Stimulated activated CD8-positive, alpha-beta memory T cell treated with anti-CD3 and anti-CD28 coated beads, Interleukin-7, amount 100 ng/mL, for 1 hour (primary cell): ENCODE measurements around the gene PIK3CB.
"Not testable (repeated sequence)": the region's sequence is repeated elsewhere in the genome, so short reads cannot be mapped to it uniquely, and the experiment has no call there.

Experiments used
- DNase-seq, 2 donors: peaks; one replicate each; pipeline ENCODE4 v3.0.0-alpha.2; 2020; ENCODE audit warnings: low read depth in 2 of 2

Gene PIK3CB

GRCh38 chr3:138806376-138807080 lies 28.2 kb downstream of the PIK3CB start:
- no peak for DNase-seq

DNA sequence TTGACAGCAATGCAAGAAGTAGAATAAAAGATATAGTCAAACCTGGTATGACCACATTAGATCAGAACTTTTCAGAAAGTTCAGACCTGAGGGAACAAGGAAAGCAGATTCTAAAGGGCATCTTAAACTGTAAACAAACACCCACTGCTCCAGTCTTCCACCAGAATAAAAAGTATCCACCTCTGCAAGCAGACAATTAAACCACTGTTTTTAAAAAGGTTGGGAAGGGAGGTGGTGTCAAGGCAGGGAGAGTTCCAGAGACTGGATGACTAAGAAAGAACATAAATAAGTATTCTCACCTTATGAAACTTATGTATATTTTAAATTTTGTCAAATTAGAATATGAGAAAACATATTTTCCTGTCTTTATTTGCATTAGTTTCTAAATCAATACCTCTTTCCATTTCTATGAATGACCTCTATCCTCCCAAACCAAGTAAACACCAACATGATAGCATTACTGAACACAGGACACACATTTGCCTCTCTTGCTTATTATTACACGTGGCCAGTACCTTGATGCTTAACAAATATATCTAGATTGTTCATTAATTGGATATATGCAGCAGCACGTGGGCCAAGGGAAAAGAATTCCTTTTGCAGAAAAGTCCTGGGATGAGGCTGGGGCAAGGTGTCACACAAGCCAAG lies 31.6 kb downstream of the PIK3CB start:
- no peak for DNase-seq

DNA sequence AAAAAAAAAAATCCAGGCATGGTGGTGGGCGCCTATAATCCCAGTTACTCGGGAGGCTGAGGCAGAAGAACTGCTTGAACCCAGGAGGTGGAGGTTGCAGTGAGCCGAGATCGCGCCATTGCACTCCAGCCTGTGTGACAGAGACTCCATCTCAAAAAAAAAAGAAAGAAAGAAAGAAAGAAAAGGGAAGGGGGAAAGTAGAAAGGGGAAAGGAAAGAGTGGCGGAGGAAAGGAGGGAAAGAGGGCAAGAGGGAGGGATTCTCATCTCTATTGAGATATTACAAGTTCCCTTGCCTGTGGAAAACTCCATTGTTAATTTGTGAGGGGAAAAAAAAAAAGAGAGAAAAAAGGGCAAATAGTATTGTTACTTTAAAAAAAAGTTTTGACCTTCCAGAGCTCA lies 32.5 kb downstream of the PIK3CB start:
- not testable (repeated sequence) for DNase-seq

DNA sequence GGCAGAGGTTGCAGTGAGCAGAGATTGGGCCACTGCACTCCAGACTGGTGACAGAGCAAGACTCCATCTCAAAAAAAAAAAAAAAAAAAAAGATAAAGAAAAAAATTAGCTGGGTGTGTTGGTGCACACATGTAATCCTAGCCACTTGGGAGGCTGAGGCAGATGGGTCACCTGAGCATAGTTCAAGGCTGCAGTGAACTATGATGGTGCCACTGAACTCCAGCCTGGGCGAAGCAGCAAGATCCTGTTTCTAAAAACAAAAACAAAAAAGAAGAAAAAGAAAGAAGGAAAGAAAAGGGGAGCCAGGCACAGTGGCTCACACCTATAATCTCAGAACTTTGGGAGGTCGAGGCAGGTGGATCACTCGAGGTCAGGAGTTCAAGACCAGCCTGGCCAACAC lies 32.9 kb downstream of the PIK3CB start:
- no peak for DNase-seq

GRCh38 chr3:138800248-138800647 lies 34.5 kb downstream of the PIK3CB start:
- no peak for DNase-seq

GRCh38 chr3:138799822-138800221 lies 34.9 kb downstream of the PIK3CB start:
- DNase-seq = no peak

- DNase-seq = no peak
These were observed 37.2 kb downstream of the PIK3CB start for GRCh38 chr3:138797508-138798038.

DNA sequence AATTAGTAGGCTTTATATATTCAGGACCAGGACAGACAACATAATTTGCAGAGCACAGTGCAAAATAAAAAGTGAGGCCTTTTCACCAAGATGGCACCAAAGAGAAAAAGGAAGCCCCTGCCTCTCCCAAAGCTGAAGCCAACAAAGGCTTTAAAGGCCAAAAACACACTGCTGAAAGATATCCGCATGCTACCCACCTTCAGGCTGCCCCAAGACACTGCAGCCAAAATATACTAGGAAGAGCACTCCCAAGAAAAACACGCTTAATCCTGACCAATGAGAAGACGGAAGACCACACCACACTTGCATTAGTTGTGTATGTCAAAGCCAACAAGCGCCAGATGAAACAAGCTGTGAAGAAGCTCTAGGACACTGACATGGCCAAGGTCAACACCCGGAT lies 38.0 kb downstream of the PIK3CB start:
- no peak for DNase-seq

- DNase-seq = no peak
These were observed 47.9 kb downstream of the PIK3CB start for GRCh38 chr3:138786788-138787271.

- no peak for DNase-seq
These were observed 48.8 kb downstream of the PIK3CB start for GRCh38 chr3:138785951-138786350.

DNA sequence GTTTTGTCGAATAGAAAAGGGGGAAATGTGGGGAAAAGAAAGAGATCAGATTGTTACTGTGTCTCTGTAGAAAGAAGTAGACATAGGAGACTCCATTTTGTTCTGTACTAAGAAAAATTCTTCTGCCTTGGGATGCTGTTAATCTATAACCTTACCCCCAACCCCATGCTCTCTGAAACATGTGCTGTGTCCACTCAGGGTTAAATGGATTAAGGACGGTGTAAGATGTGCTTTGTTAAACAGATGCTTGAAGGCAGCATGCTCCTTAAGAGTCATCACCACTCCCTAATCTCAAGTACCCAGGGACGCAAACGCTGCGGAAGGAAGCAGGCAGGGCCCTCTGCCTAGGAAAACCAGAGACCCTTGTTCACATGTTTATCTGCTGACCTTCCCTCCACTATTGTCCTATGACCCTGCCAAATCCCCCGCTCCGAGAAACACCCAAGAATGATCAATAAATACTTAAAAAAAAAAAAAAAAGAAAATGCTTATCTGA lies 49.3 kb downstream of the PIK3CB start:
- not testable (repeated sequence) for DNase-seq

- DNase-seq = no peak
These were observed 52.0 kb downstream of the PIK3CB start for GRCh38 chr3:138782755-138783154.

DNA sequence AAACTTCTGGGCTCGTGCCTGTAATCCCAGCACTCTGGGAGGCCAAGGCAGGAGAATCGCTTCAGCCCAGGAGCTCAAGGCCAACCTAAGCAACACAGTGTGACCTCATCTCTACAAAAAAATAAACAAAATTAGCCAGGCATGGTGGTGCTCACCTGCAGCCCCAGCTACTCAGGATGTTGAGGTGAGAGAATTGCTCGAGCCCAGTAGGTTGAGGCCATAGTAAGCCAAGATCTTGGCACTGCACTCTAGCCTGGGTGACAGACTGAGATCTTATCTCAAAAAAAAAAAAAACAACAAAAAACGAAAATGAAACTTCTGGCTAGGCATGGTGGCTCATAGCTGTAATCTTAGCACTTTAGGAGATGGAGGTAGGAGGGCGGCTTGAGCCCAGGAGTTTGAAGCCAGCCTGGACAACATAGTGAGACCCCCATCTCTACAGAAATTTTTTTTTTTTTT lies 53.7 kb downstream of the PIK3CB start:
- DNase-seq = peak; percentile 4 to 5

GRCh38 chr3:138778643-138779042 lies 56.1 kb downstream of the PIK3CB start:
- no peak for DNase-seq

DNA sequence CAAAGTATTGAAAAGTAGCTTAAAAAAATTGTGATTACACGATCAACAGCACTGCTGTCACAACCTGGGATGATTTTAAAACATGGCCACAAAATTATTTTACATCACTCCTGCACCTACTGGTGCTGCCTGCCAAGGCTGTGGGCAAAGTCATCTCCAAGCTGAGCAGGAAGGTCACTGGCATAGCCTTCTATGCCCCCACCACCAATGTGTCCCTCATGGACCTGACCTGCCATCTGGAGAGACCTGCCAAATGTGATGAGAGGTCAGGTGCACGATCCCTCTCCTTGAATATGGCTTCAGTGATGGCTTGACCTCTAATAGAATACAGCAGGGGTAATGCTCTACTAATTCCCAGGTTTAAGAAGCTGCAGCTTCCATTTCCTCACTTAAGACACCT lies 57.8 kb downstream of the PIK3CB start:
- DNase-seq = no peak

DNA sequence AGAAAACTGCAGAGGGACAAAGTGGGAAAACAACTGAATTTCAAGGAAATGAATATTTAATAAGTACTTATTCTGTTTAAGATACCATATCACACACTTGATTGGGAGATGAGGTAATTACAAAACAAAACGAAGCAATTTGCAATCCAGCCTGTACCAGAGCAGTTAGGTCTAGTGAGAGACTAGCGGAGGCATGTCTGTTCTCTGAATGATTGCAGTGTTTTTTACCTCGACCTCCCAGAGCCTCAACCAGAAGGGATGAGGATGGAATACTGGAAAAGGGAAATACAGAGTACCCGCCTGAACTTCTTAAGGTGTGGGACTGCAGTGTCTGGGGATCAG lies 59.5 kb downstream of the PIK3CB start:
- no peak for DNase-seq

- DNase-seq = no peak
These were observed 60.0 kb downstream of the PIK3CB start for GRCh38 chr3:138774529-138775253.

DNA sequence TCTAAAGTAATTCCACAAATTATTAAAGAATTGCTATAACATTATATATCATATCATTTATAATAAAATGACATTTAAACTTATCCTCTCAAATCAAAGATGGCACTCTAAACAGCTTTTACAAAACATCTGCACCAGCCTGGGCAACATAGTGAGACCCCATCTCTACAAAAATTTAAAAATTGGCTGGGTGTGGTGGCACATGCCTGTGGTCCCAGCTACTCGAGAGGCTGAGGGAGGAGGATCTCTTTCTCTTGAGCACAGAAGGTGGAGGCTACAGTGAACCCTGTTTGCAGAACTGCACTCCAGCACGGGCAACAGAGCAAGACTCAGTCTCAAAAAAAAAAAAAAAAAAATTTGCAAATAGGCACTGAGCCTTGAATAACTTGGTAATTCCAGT lies 63.1 kb downstream of the PIK3CB start:
- DNase-seq = no peak

DNA sequence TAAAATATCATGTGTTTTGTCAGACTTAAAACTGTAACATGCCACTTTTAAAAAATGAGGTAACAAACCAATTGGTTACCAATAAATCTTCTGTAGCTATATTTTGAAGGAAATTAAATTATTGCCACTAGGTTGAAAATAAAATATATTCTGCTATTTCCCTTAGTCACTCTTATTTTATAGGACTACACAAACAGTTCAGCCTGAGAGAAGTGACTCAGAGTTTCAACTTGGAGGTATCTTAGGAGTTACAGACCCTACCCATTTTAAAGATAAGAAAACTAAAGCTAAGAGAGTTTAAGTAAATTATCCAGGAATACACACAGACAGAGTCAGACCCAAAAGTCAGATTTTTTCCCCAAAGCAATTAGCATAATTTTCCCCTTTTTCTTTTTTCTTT lies 65.1 kb downstream of the PIK3CB start:
- DNase-seq = no peak

- DNase-seq = no peak
These were observed 65.8 kb downstream of the PIK3CB start for GRCh38 chr3:138768946-138769345.

GRCh38 chr3:138768125-138768524 lies 66.6 kb downstream of the PIK3CB start:
- DNase-seq = no peak

DNA sequence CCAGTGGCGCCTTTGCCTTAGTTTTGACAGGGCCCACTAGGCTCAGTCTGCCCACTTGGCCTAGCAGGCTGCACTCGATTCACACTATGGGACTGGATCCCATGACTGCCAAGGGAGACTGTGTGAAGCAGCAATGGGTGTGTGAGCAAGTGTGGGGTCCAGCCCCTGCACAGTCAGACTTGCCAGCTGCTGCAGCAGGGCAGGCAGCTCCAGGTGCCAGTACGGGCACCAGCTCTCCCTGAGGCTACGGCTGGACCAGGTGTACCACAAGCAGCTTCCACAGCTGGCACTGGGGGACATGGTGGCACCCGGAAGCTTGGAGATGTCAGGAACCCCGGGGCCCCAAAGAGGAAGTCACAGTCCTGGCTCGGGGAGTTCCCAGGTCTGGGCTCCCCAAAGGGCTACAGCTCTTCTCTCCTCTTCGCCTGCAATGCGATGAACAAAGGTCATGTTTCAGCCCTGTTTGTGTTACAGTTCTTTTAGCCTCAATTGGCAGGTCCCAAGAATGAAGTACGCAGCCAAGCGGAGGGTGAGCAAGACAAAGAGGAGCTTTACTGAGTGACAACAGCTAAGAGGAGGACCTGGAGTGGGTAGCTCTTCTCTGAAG lies 67.1 kb downstream of the PIK3CB start:
- no peak for DNase-seq
